ENCODE results near the gene KSR2.

DNA sequence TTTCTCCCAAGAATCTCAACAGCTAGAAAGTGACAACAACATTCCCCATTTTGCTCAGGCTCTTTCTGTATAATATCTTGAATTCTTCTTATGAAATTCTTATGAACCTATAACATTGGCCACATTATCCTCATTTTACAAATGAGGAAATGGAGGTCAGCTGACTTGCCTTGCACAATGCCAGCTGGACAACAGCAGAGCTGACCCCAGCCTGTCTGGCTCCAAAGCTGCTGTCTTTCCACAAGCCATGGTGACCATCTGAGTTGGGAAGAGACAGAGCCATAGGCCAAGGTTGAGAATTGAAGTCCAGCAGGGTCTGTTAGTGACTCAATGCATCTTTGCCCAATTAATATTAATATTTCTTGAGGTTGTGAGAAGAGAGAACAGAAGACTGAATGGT, 87.3 kb downstream of the KSR2 start:
- TF ChIP-seq, protein P1, sequence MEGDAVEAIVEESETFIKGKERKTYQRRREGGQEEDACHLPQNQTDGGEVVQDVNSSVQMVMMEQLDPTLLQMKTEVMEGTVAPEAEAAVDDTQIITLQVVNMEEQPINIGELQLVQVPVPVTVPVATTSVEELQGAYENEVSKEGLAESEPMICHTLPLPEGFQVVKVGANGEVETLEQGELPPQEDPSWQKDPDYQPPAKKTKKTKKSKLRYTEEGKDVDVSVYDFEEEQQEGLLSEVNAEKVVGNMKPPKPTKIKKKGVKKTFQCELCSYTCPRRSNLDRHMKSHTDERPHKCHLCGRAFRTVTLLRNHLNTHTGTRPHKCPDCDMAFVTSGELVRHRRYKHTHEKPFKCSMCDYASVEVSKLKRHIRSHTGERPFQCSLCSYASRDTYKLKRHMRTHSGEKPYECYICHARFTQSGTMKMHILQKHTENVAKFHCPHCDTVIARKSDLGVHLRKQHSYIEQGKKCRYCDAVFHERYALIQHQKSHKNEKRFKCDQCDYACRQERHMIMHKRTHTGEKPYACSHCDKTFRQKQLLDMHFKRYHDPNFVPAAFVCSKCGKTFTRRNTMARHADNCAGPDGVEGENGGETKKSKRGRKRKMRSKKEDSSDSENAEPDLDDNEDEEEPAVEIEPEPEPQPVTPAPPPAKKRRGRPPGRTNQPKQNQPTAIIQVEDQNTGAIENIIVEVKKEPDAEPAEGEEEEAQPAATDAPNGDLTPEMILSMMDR (IDR thresholded peaks at IDR 0.05; ENCODE audit: low read depth, low read length, poor library complexity, severe bottlenecking), result no peak
- TF ChIP-seq EZH2phosphoT487 (IDR thresholded peaks at IDR 0.05; ENCODE audit: borderline replicate concordance, low read length), result no peak
